HT-29 (cell line): ENCODE measurements around the gene MIEF1. TPM values are rescaled to one million over a fixed set of nuclear protein-coding genes. Genes with fewer than 3 reads are reported as not detected.

Experiments used
- DNase-seq: peaks from one replicate; pipeline ENCODE4 v3.0.0-alpha.2; 2015; ENCODE audit warnings: low spot score
- total RNA-seq: library from RNA; depleted of rRNA; stranded (reverse); fragments of >200 nt; shearing (Covaris generic); gene quantifications from 2 replicates; pipeline ENCODE4 v1.2.3, GENCODE V29; 2014; rRNA removed

The MIEF1 gene
- total RNA-seq, 1 experiment from 2014 or later, result 16.9 TPM

GRCh38 chr22:39556970-39557841, 55.1 kb downstream of the MIEF1 start:
- no peak for DNase-seq

DNA sequence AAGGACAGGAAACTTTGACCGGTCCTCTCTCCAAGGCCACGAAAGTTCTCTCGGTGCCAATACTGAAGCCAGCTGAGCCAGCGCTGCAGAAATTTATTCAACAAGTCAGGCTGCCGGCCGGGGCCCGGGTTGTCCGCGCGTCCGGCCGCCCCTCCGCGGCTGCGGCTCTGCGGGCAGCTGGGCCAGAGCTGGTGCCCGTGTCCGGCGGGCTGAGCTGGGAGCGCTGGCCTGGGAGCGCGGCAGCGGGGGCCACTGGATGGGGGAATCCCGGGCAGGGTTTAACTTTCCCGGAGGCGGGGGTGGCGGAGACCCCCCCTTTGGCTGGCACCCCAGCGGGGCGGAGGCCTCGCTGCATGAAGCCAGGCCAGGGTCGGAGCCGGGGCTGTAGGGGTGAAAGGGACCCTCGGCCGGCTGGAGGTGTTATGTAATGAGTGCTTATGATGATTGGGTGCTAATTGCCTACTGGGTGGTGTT, 56.2 kb downstream of the MIEF1 start:
- DNase-seq, result no peak

- DNase-seq, result no peak
Measured at GRCh38 chr22:39558950-39559349, 56.9 kb downstream of the MIEF1 start.

- DNase-seq, result no peak
Measured at GRCh38 chr22:39559456-39560105, 57.5 kb downstream of the MIEF1 start.

DNA sequence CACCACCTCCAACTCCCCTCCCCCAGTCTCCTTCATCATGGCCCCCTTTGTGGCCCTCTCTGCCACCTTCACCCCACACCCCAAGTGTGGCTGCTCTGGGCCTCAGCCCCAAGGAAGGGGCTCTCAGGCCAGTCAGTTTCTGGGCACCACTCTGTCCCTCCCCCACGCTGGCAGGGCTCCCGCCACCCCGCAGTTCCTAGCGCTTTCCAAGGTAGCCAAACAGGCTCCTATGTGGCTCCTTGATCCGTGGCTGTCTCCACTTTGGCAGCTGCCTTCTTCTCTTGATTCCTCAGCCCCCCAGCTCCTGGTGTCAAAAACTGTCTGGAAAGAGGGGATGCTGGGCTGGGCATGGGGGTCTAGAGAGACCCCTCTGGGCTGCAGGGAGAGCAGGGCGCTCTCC, 58.0 kb downstream of the MIEF1 start:
- no peak for DNase-seq

GRCh38 chr22:39562839-39563489, 60.9 kb downstream of the MIEF1 start:
- no peak for DNase-seq

GRCh38 chr22:39563571-39564428, 61.7 kb downstream of the MIEF1 start:
- no peak for DNase-seq

DNA sequence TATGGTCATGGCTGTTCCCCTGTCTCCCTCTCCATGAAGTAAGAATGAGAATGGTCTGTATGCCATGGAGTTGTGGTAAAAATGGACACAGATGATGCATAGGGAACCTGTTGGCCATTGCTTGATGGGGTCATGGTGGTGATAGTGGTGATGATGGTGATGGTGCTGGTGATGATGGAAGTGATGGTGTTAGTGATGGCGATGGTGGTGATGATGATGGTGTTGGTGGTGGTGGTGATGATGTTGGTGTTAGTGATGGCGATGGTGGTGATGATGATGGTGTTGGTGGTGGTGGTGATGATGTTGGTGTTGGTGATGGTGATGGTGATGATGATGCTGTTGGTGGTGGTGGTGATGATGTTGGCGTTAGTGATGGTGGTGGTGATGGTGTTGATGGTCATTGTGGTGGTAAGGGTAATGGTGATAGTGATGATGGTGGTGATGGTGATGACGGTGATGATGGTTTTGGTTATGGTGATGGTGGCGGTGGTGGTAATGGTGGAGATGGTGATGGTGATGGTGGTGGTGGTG, 63.4 kb downstream of the MIEF1 start:
- DNase-seq, result no peak

DNA sequence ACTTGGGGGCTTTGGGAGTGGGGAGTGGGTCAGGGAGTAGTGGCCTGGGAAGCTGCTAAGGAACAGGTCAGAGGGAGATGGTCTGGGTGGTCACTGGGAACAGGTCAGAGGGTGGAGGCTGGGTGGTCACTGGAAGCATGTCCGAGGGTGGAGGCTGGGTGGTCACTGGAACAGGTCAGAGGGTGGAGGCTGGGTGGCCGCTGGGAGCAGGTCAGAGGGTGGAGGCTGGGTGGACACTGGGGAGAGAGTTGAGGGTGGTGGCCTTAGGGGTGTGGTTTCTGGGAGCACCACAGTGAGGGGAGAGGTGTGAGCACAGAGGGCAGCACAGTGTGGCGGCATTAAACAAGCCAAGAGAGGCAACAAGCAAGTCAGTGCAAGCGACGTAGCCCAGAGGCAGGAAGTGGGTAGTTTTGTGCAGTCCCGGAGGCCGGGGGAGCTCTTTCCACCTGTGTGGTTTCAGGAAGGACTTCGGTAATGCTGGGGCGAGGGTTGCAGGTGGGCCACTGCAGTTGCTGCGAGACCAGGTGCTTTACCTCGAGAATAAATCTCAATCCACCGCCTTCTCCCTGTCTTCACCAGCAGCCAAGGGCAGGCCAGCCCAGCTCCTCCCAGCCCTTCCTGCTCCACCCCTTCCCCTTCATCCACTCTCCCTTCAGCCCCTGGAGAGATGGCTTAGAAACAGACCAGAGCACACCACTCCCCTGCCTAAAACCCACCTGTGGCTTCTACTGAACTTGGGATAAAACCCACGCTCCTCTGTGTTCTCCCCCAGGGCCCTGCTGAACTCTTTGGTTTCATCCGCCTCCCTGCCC, 65.3 kb downstream of the MIEF1 start:
- no peak for DNase-seq

Other genes starting within 250 kb of the MIEF1 start
- gene RPL3, start 182.7 kb upstream of the MIEF1 start, total RNA-seq, result 2,060 and 2,152 TPM in 2 replicates
- not detected in 2 replicates for gene SYNGR1, start 152.3 kb upstream of the MIEF1 start, total RNA-seq
- gene TAB1, start 102.5 kb upstream of the MIEF1 start, total RNA-seq, result 14.0 and 16.7 TPM in 2 replicates
- gene MGAT3, start 45.3 kb upstream of the MIEF1 start, total RNA-seq, result 1.0 and 1.6 TPM in 2 replicates
- 314 and 320 TPM in 2 replicates for gene ATF4, start 18.3 kb downstream of the MIEF1 start, total RNA-seq
- gene RPS19BP1, start 30.5 kb downstream of the MIEF1 start, total RNA-seq, result 250 and 300 TPM in 2 replicates
- 0.03 TPM in 1 of 2 replicates, not detected in the other for gene CACNA1I, start 68.5 kb downstream of the MIEF1 start, total RNA-seq